Skeletal muscle tissue (tissue), 4 donors: ENCODE results near the gene PCDH1. TPM values are rescaled to one million over a fixed set of nuclear protein-coding genes. Genes with fewer than 3 reads are reported as not detected.

Experiments used
- H3K27ac ChIP-seq: one replicate; pipeline ENCODE4 v1.7.0; 2013; ENCODE audit warnings: mild to moderate bottlenecking, low read depth, low read length, inconsistent platforms
- H3K27me3 ChIP-seq, 3 donors: one replicate each; pipeline ENCODE4 v1.7.0; 2013; ENCODE audit warnings: low read length in 3 of 3; ENCODE audit not compliant: control insufficient read depth in 3 of 3, insufficient read depth in 3 of 3
- H3K36me3 ChIP-seq, 3 donors: one replicate each; pipeline ENCODE4 v1.7.0; 2013; ENCODE audit warnings: low read length in 3 of 3; ENCODE audit not compliant: control insufficient read depth in 3 of 3, insufficient read depth in 3 of 3
- H3K4me1 ChIP-seq, 3 donors: one replicate each; pipeline ENCODE4 v1.7.0; 2013; ENCODE audit warnings: low read length in 3 of 3, mild to moderate bottlenecking in 3 of 3; ENCODE audit not compliant: control insufficient read depth in 3 of 3, insufficient read depth in 3 of 3
- H3K4me3 ChIP-seq, 3 donors: one replicate each; pipeline ENCODE4 v1.7.0; 2013; ENCODE audit warnings: low read length in 3 of 3
- H3K9ac ChIP-seq, 3 donors: one replicate each; pipeline ENCODE4 v1.7.0; 2013; ENCODE audit warnings: low read length in 3 of 3, mild to moderate bottlenecking in 3 of 3, moderate library complexity in 2 of 3, low read depth in 1 of 3
- H3K9me3 ChIP-seq, 3 donors: one replicate each; pipeline ENCODE4 v1.7.0; 2013; ENCODE audit warnings: low read length in 3 of 3; ENCODE audit not compliant: control insufficient read depth in 3 of 3
- total RNA-seq: library from RNA; depleted of rRNA; stranded (reverse); fragments of >200 nt; gene quantifications from one replicate; pipeline ENCODE4 v1.2.3, GENCODE V29; 2014
- donor health status: Osteomylitis.

The PCDH1 gene
- total RNA-seq, 1 donor from 2014 or later: 20.9 TPM

- Histone ChIP-seq H3K4me1 (peaks cover 28 to 61% (median 48%) of the 10 kb centered on the region in 3 donors), H3K27ac (peak overlapping the region; percentile 47), H3K36me3 (no peaks in the 10 kb centered on the region), H3K9me3 (no peaks in the 10 kb centered on the region), H3K9ac (peak overlapping the region in 1 of 3 donors; percentile 19), H3K4me3 (no peak overlapping the region), H3K27me3 (peaks cover 15 to 32% (median 22%) of the 10 kb centered on the region in 3 donors)
Observed at GRCh38 chr5:141840826-141841360, 37.3 kb downstream of the PCDH1 start.

- Histone ChIP-seq H3K9me3 (no peaks in the 10 kb centered on the region), H3K27ac (peak overlapping the region; percentile 66), H3K9ac (no peak overlapping the region), H3K27me3 (peaks cover 13 to 36% (median 22%) of the 10 kb centered on the region in 3 donors), H3K4me1 (peaks cover 32 to 63% (median 52%) of the 10 kb centered on the region in 3 donors), H3K36me3 (no peaks in the 10 kb centered on the region), H3K4me3 (no peak overlapping the region)
Observed at GRCh38 chr5:141840280-141840812, 37.9 kb downstream of the PCDH1 start.

- peak overlapping the region in 2 of 3 donors; percentile 3 to 20 for H3K9ac ChIP-seq
- H3K4me3 ChIP-seq: peak overlapping the region in 1 of 3 donors; percentile 22
- H3K4me1 ChIP-seq: peaks cover 36 to 75% (median 61%) of the 10 kb centered on the region in 3 donors
- H3K9me3 ChIP-seq: no peaks in the 10 kb centered on the region
- H3K27ac ChIP-seq: peak overlapping the region; percentile 66
- H3K27me3 ChIP-seq: peaks cover 4 to 25% (median 17%) of the 10 kb centered on the region in 3 donors
- no peaks in the 10 kb centered on the region for H3K36me3 ChIP-seq
Observed at GRCh38 chr5:141839015-141839513, 39.1 kb downstream of the PCDH1 start.

- Histone ChIP-seq H3K9ac (peak overlapping the region in 1 of 3 donors; percentile 3), H3K4me1 (peaks cover 36 to 72% (median 61%) of the 10 kb centered on the region in 3 donors), H3K27me3 (peaks cover 4 to 22% (median 17%) of the 10 kb centered on the region in 3 donors), H3K36me3 (no peaks in the 10 kb centered on the region), H3K27ac (peak overlapping the region; percentile 66), H3K9me3 (no peaks in the 10 kb centered on the region), H3K4me3 (no peak overlapping the region)
Observed at GRCh38 chr5:141838326-141839014, 39.7 kb downstream of the PCDH1 start.

DNA sequence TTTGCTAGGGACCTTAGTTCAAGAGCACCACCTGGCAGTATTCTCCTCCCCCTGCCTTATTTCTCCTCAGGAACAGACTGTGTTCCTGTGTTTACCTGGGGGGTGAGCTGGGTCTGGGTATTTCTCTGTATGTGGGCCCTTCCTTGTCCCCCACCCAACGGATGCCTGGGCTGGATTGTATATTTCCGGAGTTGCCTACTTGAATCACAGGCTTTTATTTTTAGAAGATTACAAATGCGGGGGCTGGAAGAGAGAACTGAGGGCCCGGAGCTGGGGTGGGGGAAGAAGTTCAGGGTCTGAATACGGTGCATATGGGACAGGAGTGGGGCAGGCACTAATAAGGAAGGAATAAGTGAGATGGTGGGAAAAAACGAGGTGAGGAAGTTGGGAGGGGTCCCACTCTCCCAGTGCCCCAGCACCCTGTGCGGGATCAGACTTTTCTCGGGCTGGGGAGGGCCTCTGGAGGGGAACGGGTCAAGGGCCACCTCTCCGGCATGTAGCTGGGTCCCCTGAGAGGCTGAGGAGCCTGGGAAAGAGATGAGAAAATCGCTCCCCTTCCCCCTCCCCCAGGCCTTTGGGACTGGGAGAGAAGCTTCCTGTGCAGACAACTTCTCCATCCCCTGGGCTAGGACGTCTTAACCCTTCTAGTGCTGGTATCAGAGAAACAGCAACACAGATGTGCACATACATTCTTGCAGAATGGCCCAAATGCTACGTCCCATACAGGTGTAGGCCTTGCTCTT is 42.1 kb downstream of the PCDH1 start:
- Histone ChIP-seq H3K27me3 (peaks cover 0 to 21% (median 14%) of the 10 kb centered on the region in 3 donors), H3K27ac (peak overlapping the region; percentile 67), H3K36me3 (no peaks in the 10 kb centered on the region), H3K9me3 (no peaks in the 10 kb centered on the region), H3K9ac (peak overlapping the region in 1 of 3 donors; percentile 11), H3K4me3 (peak overlapping the region in 1 of 3 donors; percentile 13), H3K4me1 (peaks cover 30 to 53% (median 41%) of the 10 kb centered on the region in 3 donors)

GRCh38 chr5:141834331-141834730 is 43.9 kb downstream of the PCDH1 start:
- no peaks in the 10 kb centered on the region for H3K9me3 ChIP-seq
- no peak overlapping the region for H3K9ac ChIP-seq
- peaks cover 24 to 39% (median 32%) of the 10 kb centered on the region in 3 donors for H3K4me1 ChIP-seq
- H3K27ac ChIP-seq: no peak overlapping the region
- peaks cover 0 to 21% (median 14%) of the 10 kb centered on the region in 3 donors for H3K27me3 ChIP-seq
- no peak overlapping the region for H3K4me3 ChIP-seq
- peaks cover 0 to 1% (median 0%) of the 10 kb centered on the region in 3 donors for H3K36me3 ChIP-seq

- H3K27me3 ChIP-seq: peaks cover 0 to 13% (median 6%) of the 10 kb centered on the region in 3 donors
- H3K9me3 ChIP-seq: no peaks in the 10 kb centered on the region
- no peak overlapping the region for H3K27ac ChIP-seq
- H3K36me3 ChIP-seq: peaks cover 0 to 1% (median 0%) of the 10 kb centered on the region in 3 donors
- H3K4me1 ChIP-seq: peaks cover 24 to 32% (median 29%) of the 10 kb centered on the region in 3 donors
- H3K9ac ChIP-seq: no peak overlapping the region
- H3K4me3 ChIP-seq: no peak overlapping the region
Observed at GRCh38 chr5:141832131-141832530, 46.1 kb downstream of the PCDH1 start.

DNA sequence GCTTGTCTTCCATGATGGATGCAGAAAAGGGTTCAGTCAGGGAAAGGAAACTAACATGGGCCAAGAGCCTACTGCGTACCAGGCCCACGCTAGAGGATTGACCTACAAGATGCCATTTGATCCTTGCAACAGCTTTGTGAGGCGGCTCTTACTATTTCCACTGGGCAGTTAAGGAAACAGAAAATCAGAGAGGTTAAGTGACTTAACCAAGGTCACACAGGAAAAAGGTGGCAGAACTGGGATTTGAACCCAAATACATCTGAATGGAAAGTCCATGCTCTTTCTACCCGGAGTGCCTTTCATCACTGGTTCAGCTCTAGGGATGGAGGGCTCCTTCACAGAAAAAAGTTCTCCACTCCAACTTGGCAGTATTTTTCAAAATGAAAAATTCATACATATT is 50.0 kb downstream of the PCDH1 start:
- Histone ChIP-seq H3K27ac (no peak overlapping the region), H3K4me1 (peaks cover 9 to 25% (median 11%) of the 10 kb centered on the region in 3 donors), H3K9me3 (no peaks in the 10 kb centered on the region)

DNA sequence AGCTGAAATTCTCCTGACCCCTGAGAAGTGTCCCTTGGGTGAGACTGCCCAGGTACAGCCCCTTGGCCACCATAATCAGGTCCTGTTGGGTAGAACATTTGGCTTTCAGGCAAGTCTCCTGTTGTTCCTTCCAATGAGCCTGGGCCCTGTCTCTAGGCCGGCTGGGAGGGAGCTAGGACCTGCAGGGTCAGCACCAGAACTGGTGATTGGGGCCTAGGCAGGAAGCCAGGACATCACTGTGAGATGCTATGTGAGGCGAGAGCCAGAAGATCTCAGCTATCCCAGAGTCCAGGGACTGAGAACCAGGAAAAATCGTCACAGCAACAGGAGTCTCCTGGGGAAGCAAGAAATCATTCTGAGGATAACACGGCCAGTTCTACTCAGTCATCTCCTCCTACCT is 51.5 kb downstream of the PCDH1 start:
- no peak overlapping the region for H3K9ac ChIP-seq
- H3K27ac ChIP-seq: peak overlapping the region; percentile 54
- peaks cover 0 to 2% (median 1%) of the 10 kb centered on the region in 3 donors for H3K36me3 ChIP-seq
- no peak overlapping the region for H3K4me3 ChIP-seq
- no peaks in the 10 kb centered on the region for H3K9me3 ChIP-seq
- H3K27me3 ChIP-seq: peaks cover 0 to 16% (median 7%) of the 10 kb centered on the region in 3 donors
- peaks cover 12 to 33% (median 15%) of the 10 kb centered on the region in 3 donors for H3K4me1 ChIP-seq

More for the DNA sequence above, 50.0 kb downstream of the PCDH1 start:
- Histone ChIP-seq H3K9ac (no peak overlapping the region), H3K4me3 (no peak overlapping the region), H3K36me3 (peaks cover 0 to 2% (median 1%) of the 10 kb centered on the region in 3 donors), H3K27me3 (peaks cover 0 to 16% (median 8%) of the 10 kb centered on the region in 3 donors)
